HFFc6 (cell line): ENCODE results near the gene ANO6. TPM values are rescaled to one million over a fixed set of nuclear protein-coding genes. Genes with fewer than 3 reads are reported as not detected.

Experiments
- DNase-seq: peaks from one replicate; pipeline ENCODE4 v3.0.0-alpha.2; 2018
- H3K27ac Mint-ChIP-seq: 2 replicates; pipeline ENCODE4 v1.8.0; 2020; ENCODE audit warnings: mild to moderate bottlenecking, mixed read lengths
- H3K27me3 Mint-ChIP-seq: 2 replicates; pipeline ENCODE4 v1.8.0; 2021; ENCODE audit warnings: mild to moderate bottlenecking, moderate library complexity, mixed read lengths; ENCODE audit not compliant: insufficient read depth
- H3K36me3 Mint-ChIP-seq: 2 replicates; pipeline ENCODE4 v1.8.0; 2021; ENCODE audit warnings: low read depth, mixed read lengths
- H3K4me1 Mint-ChIP-seq: 2 replicates; pipeline ENCODE4 v1.8.0; 2020; ENCODE audit warnings: low read depth, mixed read lengths
- H3K4me3 Mint-ChIP-seq: 2 replicates; pipeline ENCODE4 v1.8.0; 2020; ENCODE audit warnings: mild to moderate bottlenecking, moderate library complexity, mixed read lengths
- H3K9me3 Mint-ChIP-seq: 2 replicates; pipeline ENCODE4 v1.8.0; 2020; ENCODE audit warnings: mild to moderate bottlenecking, mixed read lengths
- total RNA-seq, 6 experiments: library from RNA; stranded (reverse); fragmentation: NEBNext Ultra II Directional; extraction: Animal tissue kit (Norgen Biotek cat#: 25700); gene quantifications; 2 replicates in 1 of 6; 3 replicates in 5 of 6; pipeline ENCODE4 v1.2.3, GENCODE V29; 2021
- TF ChIP-seq, protein P1 (sequence below): fragments of 200-600 bp; sonication (generic); IDR thresholded peaks from 2 replicates; pipeline ENCODE4 v1.5.0; 2021; ENCODE audit warnings: antibody characterized with exemption, mild to moderate bottlenecking

The ANO6 gene
- total RNA-seq, 6 experiments from 2014 or later = 44.4 to 58.6 (median 53.3) TPM

DNA sequence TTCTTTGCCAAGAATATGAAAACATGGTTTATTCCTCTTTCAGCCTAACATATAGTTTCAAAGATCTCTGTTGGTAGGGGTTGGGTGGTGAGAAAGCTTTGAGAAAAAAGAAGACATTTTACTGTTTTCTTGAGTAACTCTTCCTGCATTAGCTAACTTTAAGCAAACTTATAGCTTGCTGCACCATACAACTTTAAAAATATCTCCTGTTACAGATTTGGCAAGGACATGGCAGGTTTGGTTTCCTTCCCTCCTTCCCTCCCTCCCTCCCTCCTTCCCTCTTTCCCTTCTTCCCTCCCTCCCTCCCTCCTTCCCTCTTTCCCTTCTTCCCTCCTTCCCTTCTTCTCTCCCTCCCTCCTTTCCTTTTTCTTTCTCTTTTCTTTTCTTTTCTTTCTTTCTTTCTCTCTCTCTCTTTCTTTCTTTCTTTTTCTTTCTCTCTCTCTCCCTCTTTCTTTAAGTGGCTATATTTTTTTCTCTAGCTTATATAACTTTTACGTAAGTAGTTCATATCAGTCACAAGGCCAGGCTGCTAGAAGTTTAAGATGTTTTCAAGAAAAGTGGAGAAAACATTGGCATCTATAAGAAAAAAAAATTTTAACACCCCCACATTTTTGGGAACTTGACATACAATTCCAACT lies 26.0 kb upstream of the ANO6 start:
- Mint-ChIP-seq H3K4me3 (no peak overlapping the region), H3K27me3 (no peaks in the 10 kb centered on the region), H3K9me3 (no peaks in the 10 kb centered on the region), H3K4me1 (peaks cover 26% of the 10 kb centered on the region), H3K27ac (no peak overlapping the region), H3K36me3 (peaks cover 5% of the 10 kb centered on the region; the same call in 1 of the 2 replicates)
- no peak for DNase-seq
- TF ChIP-seq, protein P1, sequence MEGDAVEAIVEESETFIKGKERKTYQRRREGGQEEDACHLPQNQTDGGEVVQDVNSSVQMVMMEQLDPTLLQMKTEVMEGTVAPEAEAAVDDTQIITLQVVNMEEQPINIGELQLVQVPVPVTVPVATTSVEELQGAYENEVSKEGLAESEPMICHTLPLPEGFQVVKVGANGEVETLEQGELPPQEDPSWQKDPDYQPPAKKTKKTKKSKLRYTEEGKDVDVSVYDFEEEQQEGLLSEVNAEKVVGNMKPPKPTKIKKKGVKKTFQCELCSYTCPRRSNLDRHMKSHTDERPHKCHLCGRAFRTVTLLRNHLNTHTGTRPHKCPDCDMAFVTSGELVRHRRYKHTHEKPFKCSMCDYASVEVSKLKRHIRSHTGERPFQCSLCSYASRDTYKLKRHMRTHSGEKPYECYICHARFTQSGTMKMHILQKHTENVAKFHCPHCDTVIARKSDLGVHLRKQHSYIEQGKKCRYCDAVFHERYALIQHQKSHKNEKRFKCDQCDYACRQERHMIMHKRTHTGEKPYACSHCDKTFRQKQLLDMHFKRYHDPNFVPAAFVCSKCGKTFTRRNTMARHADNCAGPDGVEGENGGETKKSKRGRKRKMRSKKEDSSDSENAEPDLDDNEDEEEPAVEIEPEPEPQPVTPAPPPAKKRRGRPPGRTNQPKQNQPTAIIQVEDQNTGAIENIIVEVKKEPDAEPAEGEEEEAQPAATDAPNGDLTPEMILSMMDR = no peak

GRCh38 chr12:45191239-45191638 lies 24.7 kb upstream of the ANO6 start:
- Mint-ChIP-seq H3K27me3 (no peaks in the 10 kb centered on the region; the same call in 1 of the 2 replicates), H3K4me1 (peaks cover 26% of the 10 kb centered on the region), H3K9me3 (no peaks in the 10 kb centered on the region), H3K27ac (peak overlapping the region; percentile 60), H3K36me3 (peaks cover 5% of the 10 kb centered on the region; the same call in 1 of the 2 replicates), H3K4me3 (0 out of 2 replicates have a peak overlapping the region, but pooled peaks have one; percentile 9)
- peak; percentile 26 for DNase-seq
- TF ChIP-seq, protein P1 = no peak

GRCh38 chr12:45192707-45193106 lies 23.2 kb upstream of the ANO6 start:
- TF ChIP-seq, protein P1 = no peak
- no peak for DNase-seq
- Mint-ChIP-seq H3K4me3 (peak overlapping the region; percentile 26), H3K4me1 (peaks cover 26% of the 10 kb centered on the region), H3K27me3 (no peaks in the 10 kb centered on the region; the same call in 1 of the 2 replicates), H3K27ac (peak overlapping the region; percentile 60), H3K36me3 (peaks cover 5% of the 10 kb centered on the region; the same call in 1 of the 2 replicates), H3K9me3 (no peaks in the 10 kb centered on the region)

DNA sequence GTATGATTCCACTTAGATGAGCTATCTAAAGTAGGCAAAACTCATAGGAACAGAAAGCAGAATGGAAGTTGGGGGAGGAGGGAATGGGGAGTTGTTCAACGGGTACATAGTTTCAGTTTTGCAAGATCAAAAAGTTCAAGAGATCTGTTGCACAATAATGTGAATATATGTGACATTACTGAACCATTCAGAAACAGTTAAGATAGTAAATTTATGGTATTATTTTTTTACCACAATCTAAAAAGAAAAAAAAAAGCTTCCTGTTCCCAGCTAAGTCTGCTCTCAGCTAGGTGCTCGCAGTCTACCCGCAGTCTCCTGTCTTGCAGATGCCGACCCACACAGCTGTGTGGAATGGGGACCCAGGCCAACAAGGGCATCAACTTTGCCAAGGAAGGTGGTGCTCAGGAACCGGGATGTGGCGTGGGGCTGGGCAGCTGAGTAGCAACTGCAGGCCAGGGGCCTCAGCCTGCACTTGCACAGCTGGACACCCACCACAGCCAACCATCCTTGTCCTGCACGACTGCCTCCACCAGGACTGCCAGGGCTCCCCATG lies 15.3 kb upstream of the ANO6 start:
- H3K4me3 Mint-ChIP-seq = no peak overlapping the region
- TF ChIP-seq, protein P1 = no peak
- no peak for DNase-seq

GRCh38 chr12:45203767-45204166 lies 12.1 kb upstream of the ANO6 start:
- H3K27me3 Mint-ChIP-seq = no peaks in the 10 kb centered on the region; the same call in 1 of the 2 replicates

More for the DNA sequence above, 15.3 kb upstream of the ANO6 start:
- Mint-ChIP-seq H3K36me3 (no peaks in the 10 kb centered on the region), H3K4me1 (peaks cover 10% of the 10 kb centered on the region), H3K27me3 (no peaks in the 10 kb centered on the region), H3K27ac (no peak overlapping the region), H3K9me3 (no peaks in the 10 kb centered on the region)

More at GRCh38 chr12:45203767-45204166, 12.1 kb upstream of the ANO6 start:
- H3K4me3 Mint-ChIP-seq = no peak overlapping the region
- peaks cover 17% of the 10 kb centered on the region for H3K4me1 Mint-ChIP-seq
- H3K9me3 Mint-ChIP-seq = no peaks in the 10 kb centered on the region
- DNase-seq = no peak
- no peak overlapping the region for H3K27ac Mint-ChIP-seq
- TF ChIP-seq, protein P1 = no peak
- no peaks in the 10 kb centered on the region; the same call in 1 of the 2 replicates for H3K36me3 Mint-ChIP-seq
